Cardiac fibroblast (primary cell): ENCODE results near the gene LAMA2.
A peak's percentile ranks its signal among the peaks of the same experiment; 100 is the strongest.

ENCODE experiments used
- DNase-seq, 2 donors: peaks; one replicate each; pipeline versions ENCODE4 v3.0.0 to v3.0.0-alpha.2; 2010; ENCODE audit warnings: low read depth in 2 of 2
- H3K4me3 ChIP-seq, 2 donors: replicated peaks in 1 of 2; 1 replicate in 1 of 2; 2 replicates in 1 of 2; pipeline ENCODE4 v1.5.1; 2011; ENCODE audit warnings: low read depth in 2 of 2, low read length in 2 of 2, mild to moderate bottlenecking in 2 of 2, moderate library complexity in 1 of 2
- CTCF ChIP-seq: IDR thresholded peaks from one replicate; pipeline ENCODE4 v1.5.1; 2011; ENCODE audit warnings: low read depth, mild to moderate bottlenecking, low read length, inconsistent platforms

Gene LAMA2

GRCh38 chr6:129426343-129426742 is 543.4 kb downstream of the LAMA2 start:
- H3K4me3 ChIP-seq: no peak overlapping the region
- TF ChIP-seq CTCF: no peak
- DNase-seq: no peak

DNA sequence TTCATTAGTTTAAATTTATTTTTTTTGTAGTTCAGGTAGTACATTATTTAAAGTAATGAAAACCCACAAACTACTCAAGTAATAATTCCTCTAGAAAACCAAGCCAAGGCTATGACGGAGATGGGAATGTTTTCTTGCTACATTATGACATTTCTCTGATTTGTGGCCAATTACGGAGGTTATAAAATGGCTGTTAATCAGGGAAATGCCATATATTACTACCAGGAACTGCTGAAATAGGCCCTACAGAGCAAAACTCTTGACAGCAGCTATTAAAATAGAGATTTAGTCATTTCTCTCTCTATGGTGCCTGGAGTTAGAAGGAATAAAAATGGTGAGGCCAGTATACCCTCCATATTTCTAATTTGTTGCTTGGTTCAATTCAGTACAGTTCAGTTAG is 547.0 kb downstream of the LAMA2 start:
- no peak overlapping the region for H3K4me3 ChIP-seq
- DNase-seq: no peak

DNA sequence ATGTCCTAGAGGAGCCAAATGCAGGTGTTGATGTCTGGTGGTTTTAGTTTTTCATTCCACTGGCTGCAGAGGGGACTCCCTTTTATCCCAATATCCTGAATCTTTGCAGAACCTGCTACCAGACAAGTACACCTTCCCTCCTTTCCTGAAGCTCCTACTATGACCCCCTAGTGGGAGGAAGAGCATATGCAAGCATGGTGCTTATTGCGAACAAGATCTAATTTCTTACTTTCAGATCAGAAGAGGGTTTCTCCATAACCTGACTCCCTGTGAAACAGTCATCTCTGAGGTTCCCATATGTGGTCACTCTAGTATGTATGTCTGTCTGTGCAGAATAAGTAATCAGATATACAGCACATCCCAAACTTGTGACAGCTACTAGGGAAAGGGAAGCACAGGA is 549.8 kb downstream of the LAMA2 start:
- no peak overlapping the region for H3K4me3 ChIP-seq
- TF ChIP-seq CTCF: peak; percentile 31
- peak in 1 of 2 donors; percentile 18 for DNase-seq

More for the DNA sequence above, 547.0 kb downstream of the LAMA2 start:
- TF ChIP-seq CTCF: no peak

GRCh38 chr6:129434091-129434490 is 551.2 kb downstream of the LAMA2 start:
- DNase-seq: no peak
- no peak for TF ChIP-seq CTCF
- H3K4me3 ChIP-seq: no peak overlapping the region

GRCh38 chr6:129440691-129441090 is 557.8 kb downstream of the LAMA2 start:
- DNase-seq: peak; percentile 13 to 38
- no peak for TF ChIP-seq CTCF

DNA sequence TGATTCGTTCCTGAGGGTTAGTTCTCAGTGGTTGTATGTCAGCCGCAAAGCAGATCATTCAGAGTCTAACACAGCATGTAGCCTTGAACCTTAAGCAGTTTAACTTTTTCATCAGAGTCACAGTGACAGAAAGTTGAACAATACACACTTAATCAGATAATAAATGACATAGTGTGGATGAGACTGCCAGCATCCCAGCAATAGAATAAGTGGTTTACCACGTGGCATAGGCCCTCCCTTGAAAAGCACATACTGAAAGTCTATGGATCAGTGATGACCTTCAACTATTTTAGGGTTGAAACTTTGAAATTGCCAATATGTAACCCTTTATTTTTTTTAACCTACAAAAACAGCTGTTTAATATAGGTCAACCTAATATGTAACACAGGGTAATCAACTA is 561.7 kb downstream of the LAMA2 start:
- H3K4me3 ChIP-seq: no peak overlapping the region
- no peak for DNase-seq
- no peak for TF ChIP-seq CTCF

More at GRCh38 chr6:129440691-129441090, 557.8 kb downstream of the LAMA2 start:
- H3K4me3 ChIP-seq: no peak overlapping the region

- H3K4me3 ChIP-seq: no peak overlapping the region
- no peak for TF ChIP-seq CTCF
- no peak for DNase-seq
Measured at GRCh38 chr6:129446272-129447197, 563.6 kb downstream of the LAMA2 start.
